HPDE6-E6E7 (cell line): ENCODE results near the gene OR56A5.
A peak's percentile ranks its signal among the peaks of the same experiment; 100 is the strongest.
"Not testable (repeated sequence)": the region's sequence is repeated elsewhere in the genome, so short reads cannot be mapped to it uniquely, and the experiment has no call there.

ENCODE experiments used
- DNase-seq: peaks from one replicate; pipeline ENCODE4 v3.0.0; 2011; ENCODE audit warnings: missing footprints; ENCODE audit errors: extremely low spot score

Gene OR56A5, protein sequence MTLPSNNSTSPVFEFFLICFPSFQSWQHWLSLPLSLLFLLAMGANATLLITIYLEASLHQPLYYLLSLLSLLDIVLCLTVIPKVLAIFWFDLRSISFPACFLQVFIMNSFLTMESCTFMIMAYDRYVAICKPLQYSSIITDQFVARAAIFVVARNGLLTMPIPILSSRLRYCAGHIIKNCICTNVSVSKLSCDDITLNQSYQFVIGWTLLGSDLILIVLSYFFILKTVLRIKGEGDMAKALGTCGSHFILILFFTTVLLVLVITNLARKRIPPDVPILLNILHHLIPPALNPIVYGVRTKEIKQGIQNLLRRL

DNA sequence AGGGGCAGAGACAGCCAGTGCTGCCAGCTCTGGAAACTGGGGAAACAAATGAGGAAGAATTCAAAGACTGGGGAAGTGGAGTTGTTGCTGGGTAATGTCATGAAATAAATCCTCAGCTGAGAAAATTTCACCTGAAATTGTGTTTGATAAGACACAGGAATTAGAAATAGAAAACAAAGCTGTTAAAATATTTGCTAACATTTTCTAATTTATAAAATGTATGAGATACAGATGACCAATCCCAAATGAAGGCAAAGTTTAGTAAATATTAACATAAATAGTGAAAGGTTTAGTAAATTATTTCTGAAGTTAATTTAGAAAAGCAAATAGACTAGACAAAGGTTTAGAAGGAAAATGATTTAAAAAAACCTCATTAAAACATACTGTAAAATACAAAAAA, at the start of gene OR56A5:
Gene OR56A5 (minus strand): TSS at position 101 of the 400 bp plus-strand sequence. CDS start 0 bp downstream, at position 101.
- no peak for DNase-seq

DNA sequence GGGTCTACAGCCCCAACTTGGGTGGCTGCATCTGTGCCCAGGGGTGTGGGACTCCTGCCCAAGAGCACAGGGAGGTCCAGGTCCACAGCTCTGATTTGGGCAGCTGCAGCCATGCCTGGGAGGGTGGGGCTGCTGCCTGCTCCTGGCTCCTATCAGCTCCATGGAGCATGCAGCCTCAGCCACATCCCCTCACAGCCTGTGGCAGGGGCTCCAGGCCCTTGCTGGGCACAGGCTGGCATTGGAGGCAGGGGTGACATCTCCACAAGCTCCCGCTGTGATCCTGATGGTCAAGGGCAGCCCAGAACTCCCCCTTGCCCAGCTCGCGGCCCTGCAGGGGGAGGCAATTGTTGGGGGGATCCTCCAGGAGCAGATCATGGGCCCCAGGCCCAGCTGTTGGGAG, 44.7 kb upstream of the OR56A5 start:
- no peak for DNase-seq

DNA sequence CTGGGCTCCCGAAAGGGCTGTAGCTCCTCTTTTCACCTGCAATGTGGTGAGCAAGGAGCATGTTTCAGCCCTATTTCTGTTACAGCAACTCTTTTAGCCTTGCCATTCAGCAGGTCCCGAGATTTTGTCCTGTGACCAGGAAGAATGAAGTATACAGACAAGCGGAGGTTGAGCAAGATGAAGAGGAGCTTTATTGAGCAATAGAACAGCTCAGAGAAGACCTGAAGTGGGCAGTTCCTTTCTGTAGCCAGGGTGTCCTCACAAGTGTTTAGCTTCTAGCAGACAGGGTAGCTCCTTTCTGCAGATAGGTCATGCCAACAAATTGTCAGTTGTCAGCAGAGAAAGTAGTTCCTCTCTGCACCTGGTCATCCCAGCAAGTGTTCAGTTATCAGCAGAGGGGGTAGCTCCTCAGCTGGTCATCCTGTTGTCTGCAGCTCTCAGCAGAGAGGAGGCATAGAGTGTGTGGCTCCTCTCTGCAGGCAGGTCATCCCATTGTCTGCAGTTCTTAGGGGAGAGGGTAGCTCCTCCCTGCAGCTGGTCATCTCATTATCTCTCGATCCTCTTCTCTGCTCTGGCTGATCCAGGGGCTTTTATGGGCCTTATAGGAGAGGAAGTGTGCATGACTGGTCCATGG, 43.9 kb upstream of the OR56A5 start:
- DNase-seq, result no peak

DNA sequence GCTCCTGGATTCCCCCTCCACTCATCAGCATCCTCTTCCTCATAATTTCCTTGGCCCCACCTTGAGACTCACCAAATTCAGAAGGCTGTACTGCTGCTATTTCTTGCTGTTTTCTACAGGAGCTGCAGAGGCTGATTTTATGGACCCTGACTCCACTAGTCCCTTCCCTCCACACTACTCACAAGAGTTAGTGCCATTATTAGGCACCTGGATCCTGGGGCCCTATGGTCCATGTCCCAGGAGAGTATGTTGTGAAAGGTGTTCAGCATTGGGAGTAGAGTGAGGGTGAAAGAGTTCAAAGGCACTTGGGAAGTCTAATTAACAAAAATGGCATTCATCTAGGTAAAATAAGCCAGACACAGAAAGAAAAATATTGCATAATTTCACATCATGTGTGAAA, 38.6 kb upstream of the OR56A5 start, which contains the start of gene OR56A4:
Gene OR56A4 (minus strand): TSS at position 101 of the 400 bp plus-strand sequence. CDS start 3,954 bp downstream, outside the sequence.
- no peak for DNase-seq

DNA sequence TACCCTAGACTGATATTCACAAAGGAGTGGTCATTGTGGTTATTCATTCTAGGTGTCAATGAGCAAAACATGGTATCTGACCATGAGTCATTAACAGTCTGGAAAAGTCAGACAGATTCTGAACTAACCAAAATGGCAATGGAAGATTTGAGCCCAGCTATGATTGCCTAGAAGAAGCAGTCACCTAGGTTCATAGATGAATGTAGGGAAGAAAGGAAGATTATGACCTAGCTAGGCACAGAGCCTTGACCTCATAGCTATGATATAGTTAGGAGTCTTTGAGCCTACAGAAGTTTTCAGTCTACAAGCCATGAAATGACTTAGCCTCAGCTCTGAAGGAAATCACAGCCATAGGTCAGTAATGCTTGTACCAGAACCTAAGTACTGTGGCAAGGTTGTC, 38.1 kb upstream of the OR56A5 start:
- DNase-seq, result no peak

DNA sequence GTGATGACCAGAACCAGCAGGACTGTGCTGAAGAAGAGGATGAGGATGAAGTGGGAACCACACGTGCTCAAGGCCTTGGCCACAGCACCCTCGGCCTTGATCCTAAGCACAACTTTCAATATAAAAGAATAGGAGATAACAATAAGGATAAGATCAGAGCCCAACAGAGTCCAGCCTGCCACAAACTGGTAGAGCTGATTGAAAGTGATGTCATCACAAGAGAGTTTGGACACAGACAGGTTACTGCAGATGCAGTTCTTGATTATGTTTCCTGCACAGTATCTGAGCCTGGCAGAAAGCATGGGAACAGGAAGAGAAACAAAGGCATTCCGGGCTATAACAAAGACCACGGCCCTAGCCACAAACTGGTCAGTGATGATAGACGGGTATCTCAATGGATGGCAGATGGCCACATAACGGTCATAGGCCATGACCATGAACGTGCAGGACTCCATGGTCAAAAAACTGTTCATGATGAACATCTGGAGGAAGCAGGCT, 34.0 kb upstream of the OR56A5 start:
- DNase-seq, result no peak

DNA sequence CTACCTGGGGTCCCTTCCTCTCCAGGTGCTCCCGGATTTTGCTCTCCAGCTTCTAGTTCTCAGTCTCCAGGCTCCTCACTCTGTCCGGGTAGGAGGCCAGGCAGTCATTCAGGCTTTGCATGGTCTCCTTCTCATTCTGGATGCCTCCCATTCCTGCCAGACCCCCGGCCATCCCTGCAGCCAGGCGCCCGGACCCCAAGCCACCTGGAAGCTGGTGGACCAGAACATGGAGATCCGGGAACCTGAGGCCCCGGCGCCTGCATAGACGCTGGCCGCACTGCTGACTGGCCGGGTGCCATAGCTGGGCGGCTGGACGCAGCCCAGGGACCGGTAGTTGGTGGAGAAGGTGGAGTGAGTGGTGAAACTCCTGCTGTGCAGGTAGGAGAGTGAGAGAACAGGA, 26.5 kb upstream of the OR56A5 start:
- DNase-seq, result no peak

DNA sequence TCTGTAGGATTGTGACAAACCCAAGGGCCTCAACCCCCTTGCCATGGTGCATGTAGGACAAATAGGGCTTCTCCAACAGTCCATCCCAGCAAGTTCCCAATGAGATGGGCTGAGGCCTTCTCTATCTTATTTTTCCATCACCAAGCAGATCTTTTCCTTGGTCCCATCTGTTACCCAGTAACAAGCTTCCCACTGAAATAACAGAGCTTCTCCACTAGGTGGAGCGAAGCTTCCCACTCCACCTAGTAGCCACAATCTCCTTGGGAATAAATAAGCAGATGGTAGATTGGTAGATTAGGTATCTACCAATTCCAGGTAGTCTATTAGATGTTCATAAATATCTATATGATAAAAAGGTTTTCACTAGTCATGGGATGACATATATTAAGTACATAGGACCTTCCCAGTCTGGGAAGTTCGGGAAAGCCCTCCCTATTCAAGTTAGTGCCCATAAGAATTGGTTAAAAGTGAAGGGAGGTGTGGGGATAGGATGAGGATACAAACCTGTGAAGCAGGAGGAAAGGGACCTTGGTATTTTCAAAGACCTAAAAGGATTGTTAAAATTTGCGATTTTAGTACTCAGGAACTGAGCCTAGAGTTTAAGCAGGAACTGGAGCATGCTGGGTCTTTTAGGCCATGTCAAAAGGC, 24.4 kb upstream of the OR56A5 start:
- peak; percentile 13 for DNase-seq

DNA sequence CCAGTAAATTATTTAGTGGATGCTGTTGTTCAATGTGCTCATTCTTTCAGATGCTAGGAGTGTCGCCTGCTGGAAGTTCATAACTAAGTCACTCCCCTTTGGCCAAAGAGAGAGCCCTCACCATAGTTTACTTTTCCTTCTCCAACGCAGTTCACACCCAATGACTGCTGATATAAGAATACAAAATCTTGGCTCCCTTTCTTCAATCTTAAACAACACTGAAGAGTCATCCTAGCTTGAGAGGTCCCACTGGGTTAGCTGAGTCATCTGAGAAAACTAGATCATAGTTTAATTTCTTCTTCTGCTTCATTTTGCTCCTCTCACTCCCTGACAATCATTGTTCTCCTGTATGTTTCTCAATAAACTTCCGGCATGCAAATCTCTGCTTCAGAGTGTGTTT, 23.9 kb upstream of the OR56A5 start:
- no peak for DNase-seq

DNA sequence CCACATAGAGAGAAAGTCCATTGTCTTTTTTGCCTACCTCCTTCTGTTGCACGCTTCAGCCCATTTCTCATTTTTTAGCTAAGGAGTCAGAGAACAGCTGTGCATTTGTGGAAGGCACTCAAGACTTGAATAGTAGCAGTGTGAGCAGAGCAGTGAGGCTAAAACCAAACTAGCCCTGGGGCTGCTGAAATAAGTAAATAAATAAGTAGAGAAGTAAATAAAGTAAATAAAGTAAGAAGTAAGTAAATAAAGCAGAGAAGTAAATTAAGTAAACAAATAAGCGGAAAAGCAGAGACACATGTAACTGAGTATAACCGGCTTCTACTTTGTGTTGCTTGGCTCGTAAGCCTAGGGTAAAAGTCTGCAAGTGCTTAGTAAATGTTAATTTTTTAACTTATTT, 20.9 kb upstream of the OR56A5 start:
- DNase-seq, result no peak

DNA sequence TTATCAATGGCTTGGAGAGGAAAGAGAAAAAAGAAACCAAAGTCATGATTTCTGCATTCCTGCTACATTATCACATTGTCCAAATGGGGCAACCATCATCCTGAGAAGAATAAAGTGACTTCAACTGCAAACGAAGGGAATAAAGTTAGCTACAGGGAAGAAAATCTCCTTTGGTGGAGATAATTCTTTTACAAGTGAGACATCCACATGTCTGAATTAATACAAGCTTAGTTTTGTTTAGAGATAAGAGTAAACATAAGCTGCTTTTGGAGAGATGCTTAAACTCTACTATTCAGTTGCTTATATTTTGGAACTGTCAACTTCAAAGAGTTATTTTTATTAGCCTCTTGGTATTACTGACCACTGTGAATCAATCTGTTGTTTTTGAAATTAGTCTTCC, 18.6 kb upstream of the OR56A5 start, which contains the start of gene OR52L1:
Gene OR52L1 (minus strand): TSS at position 101 of the 400 bp plus-strand sequence. CDS start 55 bp downstream, at position 46.
- DNase-seq, result no peak

DNA sequence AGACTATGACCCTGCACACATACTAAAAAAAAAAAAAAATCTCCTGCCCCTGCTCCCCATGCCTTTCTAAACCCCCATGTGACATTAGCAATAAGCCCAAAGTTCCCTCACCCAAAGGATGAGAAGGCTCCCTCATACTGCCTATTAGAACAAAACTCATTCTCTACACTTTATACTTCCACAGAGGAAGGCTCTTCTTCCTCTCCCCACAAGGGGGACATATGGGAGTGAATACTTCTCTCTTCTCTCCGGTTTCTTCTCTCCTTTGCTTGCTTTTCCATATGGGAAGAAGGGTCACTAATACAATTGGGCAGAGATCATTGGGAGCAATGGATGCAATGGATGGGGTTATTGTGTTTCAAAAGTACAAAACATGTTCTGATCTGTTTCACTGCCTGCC, 15.1 kb upstream of the OR56A5 start:
- DNase-seq, result no peak

DNA sequence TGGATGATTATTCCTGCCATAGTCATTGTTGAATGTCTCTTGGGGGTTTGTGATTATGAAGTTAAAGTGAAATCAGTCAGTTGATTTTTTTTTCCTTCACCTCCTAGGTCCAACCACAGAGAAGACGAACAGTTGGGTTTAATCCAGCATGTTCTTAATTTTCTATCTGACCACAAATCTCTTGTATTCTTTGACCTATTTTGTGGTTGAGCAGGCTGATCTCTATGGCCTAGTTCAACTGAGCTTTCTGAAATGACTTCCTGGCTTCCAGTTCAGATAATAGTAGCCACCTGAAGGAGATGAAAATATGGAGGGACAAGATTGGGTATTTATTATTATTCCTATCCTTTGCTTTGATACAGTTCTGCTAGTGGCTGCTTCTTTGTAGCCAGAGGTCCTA, 5.2 kb upstream of the OR56A5 start:
- DNase-seq, result no peak

DNA sequence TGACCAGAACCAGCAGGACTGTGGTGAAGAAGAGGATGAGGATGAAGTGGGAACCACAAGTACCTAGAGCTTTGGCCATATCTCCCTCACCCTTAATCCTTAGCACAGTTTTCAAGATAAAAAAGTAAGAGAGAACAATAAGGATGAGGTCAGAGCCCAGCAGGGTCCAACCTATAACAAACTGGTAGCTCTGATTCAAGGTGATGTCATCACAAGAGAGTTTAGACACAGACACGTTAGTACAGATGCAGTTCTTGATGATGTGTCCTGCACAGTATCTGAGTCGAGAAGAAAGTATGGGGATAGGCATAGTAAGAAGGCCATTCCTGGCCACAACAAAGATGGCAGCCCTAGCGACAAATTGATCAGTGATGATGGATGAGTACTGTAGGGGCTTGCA, 586 bp downstream of the OR56A5 start:
- no peak for DNase-seq

DNA sequence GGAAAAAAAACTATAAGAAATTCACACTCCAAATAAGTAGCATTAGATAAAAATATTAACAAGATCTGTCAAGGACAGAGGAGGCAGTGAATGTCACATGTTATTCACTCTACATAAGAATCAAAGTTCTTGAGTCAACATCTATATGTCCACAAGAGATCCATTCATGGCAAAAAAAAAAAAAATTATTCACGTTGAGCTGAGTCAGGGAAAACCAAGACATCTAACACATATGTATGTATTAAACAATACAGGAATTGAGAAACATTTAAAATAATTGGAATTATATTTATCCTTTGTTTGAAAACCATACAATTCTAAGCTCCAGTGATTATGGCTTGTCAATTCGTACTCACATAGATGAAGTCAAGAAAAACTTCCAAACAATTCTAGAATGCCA, 1.3 kb downstream of the OR56A5 start:
- DNase-seq, result no peak

DNA sequence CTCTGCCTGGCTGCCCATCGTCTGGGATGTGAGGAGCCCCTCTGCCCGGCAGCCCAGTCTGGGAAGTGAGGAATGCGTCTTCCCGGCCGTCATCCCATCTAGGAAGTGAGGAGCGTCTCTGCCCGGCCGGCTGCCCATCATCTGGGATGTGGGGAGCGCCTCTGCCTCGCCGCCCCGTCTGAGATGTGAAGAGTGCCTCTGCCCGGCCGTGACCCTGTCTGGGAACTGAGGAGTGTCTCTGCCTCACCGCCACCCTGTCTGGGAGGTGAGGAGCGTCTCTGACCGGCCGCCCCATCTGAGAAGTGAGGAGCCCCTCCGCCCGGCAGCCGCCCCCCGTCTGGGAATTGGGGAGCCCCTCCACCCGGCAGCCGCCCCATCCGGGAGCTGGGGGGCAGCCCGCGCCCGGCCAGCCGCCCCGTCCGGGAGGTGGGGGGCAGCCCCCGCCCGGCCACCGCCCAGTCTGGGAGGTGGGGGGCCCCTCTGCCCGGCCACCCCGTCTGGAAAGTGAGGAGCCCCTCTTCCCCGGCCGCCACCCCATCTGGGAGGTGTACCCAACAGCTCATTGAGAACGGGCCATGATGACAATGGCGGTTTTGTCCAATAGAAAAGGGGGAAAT, 7.5 kb downstream of the OR56A5 start:
- DNase-seq, result not testable (repeated sequence)

DNA sequence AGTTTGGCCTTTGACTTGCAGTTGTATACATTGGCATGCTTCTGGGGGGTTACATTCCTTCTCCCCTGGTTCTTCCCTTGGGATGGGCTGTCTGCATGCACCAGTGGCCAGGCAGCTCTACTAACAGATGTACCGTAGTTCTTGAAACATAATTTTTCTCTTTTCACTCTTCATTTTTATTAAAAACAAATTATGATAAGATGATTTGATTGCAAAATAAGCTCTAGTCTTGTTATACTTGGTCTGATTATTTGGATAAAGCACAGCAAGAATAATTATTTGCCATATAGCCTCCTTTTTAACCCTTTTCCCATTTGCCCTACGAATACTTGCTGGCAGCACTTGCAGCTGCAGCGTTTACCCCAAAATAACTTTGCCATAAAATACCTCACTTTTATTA, 12.7 kb downstream of the OR56A5 start:
- DNase-seq, result no peak

DNA sequence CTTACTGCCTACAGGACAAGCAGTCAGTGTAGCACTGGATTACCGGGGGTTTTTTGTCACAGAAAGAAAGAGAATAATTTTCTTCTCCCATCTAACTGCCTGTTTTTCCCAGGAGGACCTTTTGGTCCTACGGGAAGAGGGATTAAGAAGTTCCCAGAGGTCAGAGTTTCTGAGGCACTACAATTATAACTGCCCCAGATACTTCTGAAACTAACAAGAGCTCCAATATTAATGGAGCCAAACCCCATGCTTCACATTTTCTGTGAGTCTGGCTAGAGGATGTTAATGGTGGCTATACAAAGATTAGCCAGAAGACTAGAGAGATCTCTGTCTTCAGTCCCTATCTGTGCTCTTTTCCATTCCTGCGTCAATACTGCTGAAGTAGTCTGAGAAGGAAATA, 26.3 kb downstream of the OR56A5 start, which contains the start of gene OR56A3:
Gene OR56A3 (plus strand): TSS at position 301 of the 400 bp plus-strand sequence. CDS start 5,096 bp downstream, outside the sequence.
- no peak for DNase-seq

DNA sequence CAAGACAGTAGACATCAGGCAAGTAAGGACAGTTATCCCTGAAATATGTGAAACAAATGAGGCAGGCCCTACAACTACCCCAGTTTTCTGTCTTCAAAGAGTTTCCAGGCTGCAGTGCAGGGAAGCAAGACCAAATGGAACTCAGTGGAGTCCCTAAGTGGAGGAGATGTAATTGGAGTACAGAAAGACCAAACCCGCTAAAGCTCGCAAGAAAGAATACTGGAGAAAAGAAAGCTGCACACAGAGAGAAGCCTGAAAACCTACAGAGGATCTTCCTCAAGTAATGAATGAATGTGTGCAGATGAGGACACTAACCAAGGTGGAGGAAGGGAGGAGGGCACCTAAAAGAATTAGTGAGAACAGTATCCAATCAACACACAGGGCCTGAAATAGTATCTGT, 27.5 kb downstream of the OR56A5 start:
- DNase-seq, result no peak

DNA sequence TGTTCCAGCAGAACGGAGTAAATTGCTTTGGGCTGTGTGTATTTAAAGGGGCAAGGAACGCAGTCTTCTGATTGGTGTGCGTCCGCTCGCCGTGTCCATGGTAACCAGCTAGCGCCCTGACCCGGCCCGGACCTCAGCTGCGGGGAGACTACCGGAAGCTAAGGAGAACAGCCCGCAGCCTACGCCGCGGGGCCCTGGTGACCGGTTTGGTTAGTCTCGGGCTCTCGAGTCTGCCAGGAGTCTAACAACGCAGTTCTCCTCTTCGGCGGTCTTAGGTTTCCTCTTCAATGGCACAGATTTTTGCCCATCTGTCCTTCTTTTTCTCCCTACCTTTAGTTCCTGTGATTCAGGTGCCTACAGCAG, 29.7 kb downstream of the OR56A5 start:
- no peak for DNase-seq

DNA sequence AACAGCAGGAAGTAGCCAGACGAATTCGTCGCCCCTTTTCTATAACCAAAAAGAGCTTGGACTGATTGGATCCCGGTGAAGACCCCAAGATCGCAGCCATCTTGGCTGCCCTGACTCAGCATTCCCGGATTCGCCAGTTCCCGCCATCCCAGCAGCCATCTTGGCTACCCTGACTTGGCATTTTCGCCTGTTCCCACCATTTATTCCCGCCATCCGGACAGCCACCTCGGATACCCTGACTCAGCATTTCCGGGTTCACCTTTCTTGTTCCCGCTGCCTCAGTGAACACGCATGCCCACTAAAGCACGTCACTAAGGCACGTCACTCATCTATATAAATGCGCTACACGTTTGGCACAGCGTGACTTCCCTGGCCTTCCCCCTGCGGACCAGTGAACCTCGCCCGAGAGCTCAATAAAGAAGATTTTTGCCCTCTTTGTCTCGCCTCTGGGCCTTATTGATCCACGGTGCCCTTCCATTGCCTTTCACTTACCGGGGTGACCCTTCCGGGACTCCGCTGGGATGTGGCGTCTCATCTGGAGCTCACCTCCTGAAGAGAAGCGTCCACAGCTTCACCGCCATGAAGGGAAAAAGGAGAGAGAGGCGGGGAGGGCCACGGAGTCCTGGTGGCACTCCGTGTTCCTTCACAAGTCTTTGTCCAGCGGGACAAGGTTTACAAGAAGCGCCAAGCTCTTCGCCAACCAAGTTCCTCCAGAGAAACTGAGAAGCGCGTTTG, 30.3 kb downstream of the OR56A5 start:
- DNase-seq, result no peak
